HEK293 (cell line): ENCODE data around the gene TPD52L1.

ENCODE experiments used
- GFI1B ChIP-seq: fragments of 450-650 bp; formaldehyde crosslinking; IDR thresholded peaks from 2 replicates; pipeline ENCODE4 v1.5.1; 2016; ENCODE audit warnings: missing biosample characterization, missing genetic modification characterization
- GLIS1 ChIP-seq: fragments of 450-650 bp; formaldehyde crosslinking; IDR thresholded peaks from 2 replicates; pipeline ENCODE4 v1.5.1; 2016; ENCODE audit warnings: missing biosample characterization, missing genetic modification characterization
- GLIS2 ChIP-seq: fragments of 450-650 bp; formaldehyde crosslinking; IDR thresholded peaks from 2 replicates; pipeline ENCODE4 v1.5.1; 2016; ENCODE audit warnings: missing biosample characterization, missing genetic modification characterization
- HOXC10 ChIP-seq: sonication (generic); formaldehyde crosslinking; IDR thresholded peaks from 2 replicates; pipeline ENCODE4 v1.8.1; 2023; ENCODE audit warnings: mild to moderate bottlenecking, missing genetic modification reagents
- HOXD13 ChIP-seq: sonication (generic); formaldehyde crosslinking; IDR thresholded peaks from 2 replicates; pipeline ENCODE4 v1.8.0; 2022; ENCODE audit warnings: missing genetic modification reagents, borderline replicate concordance
- IKZF3 ChIP-seq: fragments of 450-650 bp; IDR thresholded peaks from 2 replicates; pipeline ENCODE4 v1.5.0; 2018; ENCODE audit warnings: missing biosample characterization, mild to moderate bottlenecking, missing genetic modification characterization, moderate library complexity
- KLF7 ChIP-seq: fragments of 450-650 bp; formaldehyde crosslinking; IDR thresholded peaks from 2 replicates; pipeline ENCODE4 v1.5.1; 2016; ENCODE audit warnings: missing biosample characterization, missing genetic modification characterization, borderline replicate concordance
- OSR2 ChIP-seq: fragments of 450-650 bp; formaldehyde crosslinking; IDR thresholded peaks from 2 replicates; pipeline ENCODE4 v1.5.1; 2016; ENCODE audit warnings: missing biosample characterization, missing genetic modification characterization
- REPIN1 ChIP-seq: fragments of 450-650 bp; formaldehyde crosslinking; IDR thresholded peaks from 2 replicates; pipeline ENCODE4 v1.5.1; 2017; ENCODE audit warnings: missing biosample characterization, missing genetic modification characterization, low read depth
- ZBTB44 ChIP-seq: fragments of 450-650 bp; IDR thresholded peaks from 2 replicates; pipeline ENCODE4 v1.5.1; 2018; ENCODE audit warnings: missing biosample characterization, mild to moderate bottlenecking, missing genetic modification characterization
- ZFP69B ChIP-seq: fragments of 450-650 bp; formaldehyde crosslinking; IDR thresholded peaks from 2 replicates; pipeline ENCODE4 v1.5.1; 2016; ENCODE audit warnings: missing biosample characterization, missing genetic modification characterization
- ZNF133 ChIP-seq: fragments of 450-650 bp; formaldehyde crosslinking; IDR thresholded peaks from 2 replicates; pipeline ENCODE4 v1.5.1; 2016; ENCODE audit warnings: missing biosample characterization, missing genetic modification characterization
- ZNF16 ChIP-seq: fragments of 450-650 bp; formaldehyde crosslinking; IDR thresholded peaks from 2 replicates; pipeline ENCODE4 v1.5.1; 2016; ENCODE audit warnings: low read depth, missing biosample characterization, missing genetic modification characterization
- ZNF184 ChIP-seq: fragments of 450-650 bp; IDR thresholded peaks from 2 replicates; pipeline ENCODE4 v1.5.1; 2018; ENCODE audit warnings: missing biosample characterization, mild to moderate bottlenecking, missing genetic modification characterization
- ZNF19 ChIP-seq: fragments of 450-650 bp; formaldehyde crosslinking; IDR thresholded peaks from 2 replicates; pipeline ENCODE4; 2016; ENCODE audit warnings: missing biosample characterization, missing genetic modification characterization, low read depth
- ZNF211 ChIP-seq: fragments of 450-650 bp; formaldehyde crosslinking; IDR thresholded peaks from 2 replicates; pipeline ENCODE4 v1.5.1; 2016; ENCODE audit warnings: low read depth, missing biosample characterization, missing genetic modification characterization
- ZNF274 ChIP-seq, 2 experiments: fragments of 200-500 bp in 1 of 2; fragments of 450-650 bp in 1 of 2; sonication (Bioruptor generic) in 1 of 2; formaldehyde crosslinking in 1 of 2; IDR thresholded peaks; 2 replicates each; pipeline versions ENCODE4 v1.5.1 to v1.6.1; 2014 to 2016; ENCODE audit warnings: borderline replicate concordance in 1 of 2, inconsistent platforms in 1 of 2, low read length in 1 of 2, missing biosample characterization in 1 of 2, missing genetic modification characterization in 1 of 2
- ZNF341 ChIP-seq: fragments of 450-650 bp; formaldehyde crosslinking; IDR thresholded peaks from 2 replicates; pipeline ENCODE4; 2016; ENCODE audit warnings: low read depth, missing biosample characterization, missing genetic modification characterization
- ZNF350 ChIP-seq: fragments of 450-650 bp; formaldehyde crosslinking; IDR thresholded peaks from 2 replicates; pipeline ENCODE4 v1.5.0; 2017; ENCODE audit warnings: missing biosample characterization, mild to moderate bottlenecking, missing genetic modification characterization
- ZNF398 ChIP-seq: fragments of 450-650 bp; formaldehyde crosslinking; IDR thresholded peaks from 2 replicates; pipeline ENCODE4 v1.5.1; 2017; ENCODE audit warnings: missing biosample characterization, missing genetic modification characterization
- ZNF404 ChIP-seq: fragments of 450-650 bp; formaldehyde crosslinking; IDR thresholded peaks from 2 replicates; pipeline ENCODE4 v1.5.1; 2017; ENCODE audit warnings: missing biosample characterization, missing genetic modification characterization
- ZNF423 ChIP-seq: fragments of 450-650 bp; formaldehyde crosslinking; IDR thresholded peaks from 2 replicates; pipeline ENCODE4 v1.5.1; 2016; ENCODE audit warnings: missing biosample characterization, missing genetic modification characterization
- ZNF548 ChIP-seq: fragments of 450-650 bp; formaldehyde crosslinking; IDR thresholded peaks from 2 replicates; pipeline ENCODE4 v1.5.1; 2016; ENCODE audit warnings: missing biosample characterization, missing genetic modification characterization
- ZNF664 ChIP-seq: fragments of 450-650 bp; formaldehyde crosslinking; IDR thresholded peaks from 2 replicates; pipeline ENCODE4 v1.5.1; 2016; ENCODE audit warnings: missing biosample characterization, missing genetic modification characterization
- ZNF830 ChIP-seq: fragments of 450-650 bp; IDR thresholded peaks from 2 replicates; pipeline ENCODE4 v1.5.0; 2018; ENCODE audit warnings: missing biosample characterization, missing genetic modification characterization, low read depth, mild to moderate bottlenecking, moderate library complexity
- ZXDB ChIP-seq: fragments of 450-650 bp; formaldehyde crosslinking; IDR thresholded peaks from 2 replicates; pipeline ENCODE4 v1.5.1; 2016; ENCODE audit warnings: missing biosample characterization, missing genetic modification characterization
- TF ChIP-seq, protein P1 (sequence below): fragments of 450-650 bp; formaldehyde crosslinking; IDR thresholded peaks from 2 replicates; pipeline ENCODE4 v1.5.1; 2017; ENCODE audit warnings: missing biosample characterization, missing genetic modification characterization
- TF ChIP-seq, protein P2 (sequence below): fragments of 450-650 bp; formaldehyde crosslinking; IDR thresholded peaks from 2 replicates; pipeline ENCODE4 v1.5.1; 2017; ENCODE audit warnings: missing biosample characterization, missing genetic modification characterization

Gene TPD52L1

GRCh38 chr6:125301435-125302391, 148.1 kb downstream of the TPD52L1 start, which contains the start of gene HDDC2 (continued):
- TF ChIP-seq ZNF350 (tag by site-specific recombination) (no peak), ZNF19 (tag by site-specific recombination) (no peak), ZNF274 (IDR thresholded peaks at IDR 0.05; ENCODE audit: low read length) (no peak), ZNF274 (tag by site-specific recombination; IDR thresholded peaks at IDR 0.05; ENCODE audit: borderline replicate concordance) (no peak), HOXC10 (CRISPR knock-in tag) (peak; percentile 84), ZNF664 (tag by site-specific recombination) (no peak), ZNF341 (tag by site-specific recombination) (peak; percentile 69), ZNF16 (tag by site-specific recombination) (no peak), ZFP69B (tag by site-specific recombination) (peak; percentile 60; the same call in 1 of the 2 replicates), REPIN1 (peak; percentile 28; the same call in 1 of the 2 replicates), IKZF3 (tag by site-specific recombination) (peak; percentile 4; the same call in 1 of the 2 replicates), GLIS2 (tag by site-specific recombination) (peak; percentile 52; the same call in 1 of the 2 replicates), ZNF404 (tag by site-specific recombination) (no peak), ZNF398 (tag by site-specific recombination) (peak; percentile 99), ZNF423 (tag by site-specific recombination) (no peak), HOXD13 (CRISPR knock-in tag) (peak; percentile 70; the same call in 1 of the 2 replicates), GFI1B (tag by site-specific recombination) (no peak), ZBTB44 (no peak), ZXDB (tag by site-specific recombination) (peak; percentile 63; the same call in 1 of the 2 replicates), ZNF211 (tag by site-specific recombination) (no peak), ZNF830 (tag by site-specific recombination) (no peak), ZNF184 (tag by site-specific recombination) (no peak), OSR2 (tag by site-specific recombination) (no peak), KLF7 (tag by site-specific recombination) (peak; percentile 36; the same call in 1 of the 2 replicates), ZNF133 (no peak), GLIS1 (tag by site-specific recombination) (no peak), ZNF548 (no peak)
- TF ChIP-seq, protein P1, sequence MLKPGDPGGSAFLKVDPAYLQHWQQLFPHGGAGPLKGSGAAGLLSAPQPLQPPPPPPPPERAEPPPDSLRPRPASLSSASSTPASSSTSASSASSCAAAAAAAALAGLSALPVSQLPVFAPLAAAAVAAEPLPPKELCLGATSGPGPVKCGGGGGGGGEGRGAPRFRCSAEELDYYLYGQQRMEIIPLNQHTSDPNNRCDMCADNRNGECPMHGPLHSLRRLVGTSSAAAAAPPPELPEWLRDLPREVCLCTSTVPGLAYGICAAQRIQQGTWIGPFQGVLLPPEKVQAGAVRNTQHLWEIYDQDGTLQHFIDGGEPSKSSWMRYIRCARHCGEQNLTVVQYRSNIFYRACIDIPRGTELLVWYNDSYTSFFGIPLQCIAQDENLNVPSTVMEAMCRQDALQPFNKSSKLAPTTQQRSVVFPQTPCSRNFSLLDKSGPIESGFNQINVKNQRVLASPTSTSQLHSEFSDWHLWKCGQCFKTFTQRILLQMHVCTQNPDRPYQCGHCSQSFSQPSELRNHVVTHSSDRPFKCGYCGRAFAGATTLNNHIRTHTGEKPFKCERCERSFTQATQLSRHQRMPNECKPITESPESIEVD (tag by site-specific recombination): no peak
- TF ChIP-seq, protein P2, sequence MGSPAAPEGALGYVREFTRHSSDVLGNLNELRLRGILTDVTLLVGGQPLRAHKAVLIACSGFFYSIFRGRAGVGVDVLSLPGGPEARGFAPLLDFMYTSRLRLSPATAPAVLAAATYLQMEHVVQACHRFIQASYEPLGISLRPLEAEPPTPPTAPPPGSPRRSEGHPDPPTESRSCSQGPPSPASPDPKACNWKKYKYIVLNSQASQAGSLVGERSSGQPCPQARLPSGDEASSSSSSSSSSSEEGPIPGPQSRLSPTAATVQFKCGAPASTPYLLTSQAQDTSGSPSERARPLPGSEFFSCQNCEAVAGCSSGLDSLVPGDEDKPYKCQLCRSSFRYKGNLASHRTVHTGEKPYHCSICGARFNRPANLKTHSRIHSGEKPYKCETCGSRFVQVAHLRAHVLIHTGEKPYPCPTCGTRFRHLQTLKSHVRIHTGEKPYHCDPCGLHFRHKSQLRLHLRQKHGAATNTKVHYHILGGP: no peak
